ENCODE results near the gene STAC3. TPM values are rescaled to one million over a fixed set of nuclear protein-coding genes. Genes with fewer than 3 reads are reported as not detected.

STAC3 gene
- total RNA-seq, 1 donor from 2014 or later, result 6.0 TPM

DNA sequence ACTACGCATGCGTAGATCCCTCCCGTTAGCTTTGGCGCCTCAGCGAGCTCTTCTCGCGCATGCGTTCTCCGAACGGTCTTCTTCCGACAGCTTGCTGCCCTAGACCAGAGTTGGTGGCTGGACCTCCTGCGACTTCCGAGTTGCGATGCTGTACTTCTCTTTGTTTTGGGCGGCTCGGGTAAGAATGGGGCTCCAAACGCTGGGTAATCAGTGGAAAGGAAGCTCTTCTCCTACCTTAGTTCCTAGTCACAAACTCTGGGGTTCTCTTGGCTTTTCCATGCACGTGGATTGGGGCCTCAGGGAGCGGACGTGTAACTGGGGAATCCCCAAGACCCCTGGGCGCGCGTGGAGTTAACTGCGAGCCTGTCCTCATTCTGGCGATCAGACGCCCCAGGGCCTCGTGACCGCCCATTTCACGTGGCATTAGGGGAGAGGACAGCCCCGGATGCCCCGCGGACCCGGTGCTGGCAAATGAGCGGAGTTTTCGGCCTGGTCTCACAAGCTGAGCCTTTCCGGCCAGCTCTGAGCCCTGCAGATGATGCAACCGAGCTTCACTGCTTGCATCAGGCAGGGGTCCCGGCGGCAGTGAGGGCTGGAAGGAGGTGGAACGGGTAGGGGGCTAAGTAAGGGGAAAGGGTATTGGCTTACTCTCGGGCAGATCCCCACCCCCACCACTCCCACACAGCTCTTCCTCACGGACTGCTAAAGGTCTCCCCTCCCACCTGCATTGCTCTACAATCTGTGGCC lies 21.2 kb downstream of the STAC3 start, which contains the start of gene SHMT2:
Gene SHMT2, plus strand, starts transcription at position 78 of the 747 bp plus-strand sequence. Its CDS starts 68 bp downstream, at position 146.
- intact Hi-C loops (cut with DNase I), result no loop called here
- Histone ChIP-seq H3K36me3 (peaks cover 35% of the 10 kb centered on the region), H3K27me3 (peaks cover 23% of the 10 kb centered on the region), H3K9me3 (no peaks in the 10 kb centered on the region), H3K4me1 (peaks cover 33% of the 10 kb centered on the region), H3K4me3 (peak within 1 kb of the TSS; percentile 81), H3K27ac (peak within 1 kb of the TSS; percentile 82)
- ATAC-seq, result peak; percentile 74
- peak; percentile 96 for DNase-seq
- no peak for TF ChIP-seq CTCF (IDR thresholded peaks at IDR 0.05)

DNA sequence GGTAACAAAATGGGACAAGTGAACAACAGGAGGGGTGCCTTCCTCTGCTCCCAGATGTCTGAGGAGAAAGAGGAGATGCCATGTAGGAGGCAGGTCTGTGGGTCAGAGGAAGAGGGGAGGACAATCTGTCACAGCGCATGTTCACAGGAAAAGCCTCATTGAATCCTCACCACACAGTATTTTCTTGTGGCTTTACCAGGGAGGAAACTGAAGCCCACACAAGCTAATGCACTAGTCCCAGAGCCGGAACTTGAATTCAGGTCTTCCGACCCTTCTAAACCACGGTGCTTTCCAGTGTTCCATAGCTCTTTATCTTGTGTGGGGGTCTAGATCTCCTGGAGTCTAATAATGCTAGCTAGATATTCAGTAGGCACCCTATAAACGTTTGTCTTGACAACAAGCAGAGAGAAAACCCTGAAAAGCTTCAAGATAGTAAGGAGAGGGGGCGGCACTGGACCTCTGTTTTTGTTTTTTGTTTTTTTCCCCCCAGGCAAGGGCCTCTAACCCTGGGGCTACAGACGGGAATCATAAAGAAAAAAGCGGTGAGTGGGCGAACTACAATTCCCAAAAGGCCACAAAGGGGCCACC lies 21.8 kb downstream of the STAC3 start:
- Histone ChIP-seq H3K27ac (peak overlapping the region; percentile 82), H3K36me3 (peaks cover 29% of the 10 kb centered on the region), H3K9me3 (no peaks in the 10 kb centered on the region), H3K27me3 (peaks cover 30% of the 10 kb centered on the region), H3K4me3 (peak overlapping the region; percentile 81), H3K4me1 (peaks cover 33% of the 10 kb centered on the region)
- ATAC-seq, result no peak
- intact Hi-C loops (cut with DNase I), result no loop called here
- TF ChIP-seq CTCF (IDR thresholded peaks at IDR 0.05), result no peak
- DNase-seq, result no peak

DNA sequence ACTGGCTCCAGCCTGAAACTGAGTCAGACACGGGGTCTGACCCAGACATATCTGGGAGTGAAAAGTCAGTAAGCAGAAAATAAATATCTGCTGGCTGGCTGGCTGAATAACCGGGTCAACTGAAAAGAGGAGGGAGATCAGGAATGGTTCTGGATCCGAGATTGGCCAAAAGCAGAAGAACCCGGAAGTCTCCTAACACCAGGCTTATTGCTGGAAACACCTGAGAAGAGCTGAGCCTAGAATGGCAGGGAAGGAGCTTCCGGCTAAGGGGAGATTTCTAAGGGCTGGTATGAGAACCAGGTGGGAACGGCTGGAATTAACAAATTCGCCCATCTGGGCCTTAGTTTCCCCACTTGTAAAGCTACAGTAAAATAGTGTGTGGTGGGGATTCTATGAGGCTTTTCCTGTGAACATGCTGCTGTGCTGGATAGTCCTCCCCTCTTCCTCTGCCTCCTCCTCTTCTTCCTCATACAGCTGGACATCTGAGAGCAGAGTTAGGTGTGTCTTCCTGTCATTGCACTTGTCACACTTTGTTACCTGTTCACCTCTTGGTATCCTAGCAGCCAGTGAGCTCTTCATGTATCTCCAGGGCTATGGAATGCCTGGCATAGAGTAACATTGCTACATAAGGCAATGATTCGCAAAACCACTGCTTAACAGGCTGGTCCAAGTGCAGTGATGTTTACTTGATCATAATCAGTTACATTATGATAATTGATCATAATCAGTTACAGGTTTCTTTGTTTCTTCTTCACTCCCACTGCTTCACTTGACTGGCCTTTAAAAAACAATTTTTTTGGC lies 23.5 kb downstream of the STAC3 start:
- Histone ChIP-seq H3K4me1 (peaks cover 33% of the 10 kb centered on the region), H3K36me3 (peaks cover 13% of the 10 kb centered on the region), H3K27me3 (peaks cover 46% of the 10 kb centered on the region), H3K9me3 (no peaks in the 10 kb centered on the region), H3K4me3 (no peak overlapping the region), H3K27ac (no peak overlapping the region)
- intact Hi-C loops (cut with DNase I), result no loop called here
- ATAC-seq, result no peak
- DNase-seq, result no peak
- no peak for TF ChIP-seq CTCF (IDR thresholded peaks at IDR 0.05)

GRCh38 chr12:57226588-57227314 lies 24.2 kb downstream of the STAC3 start:
- H3K9me3 ChIP-seq, result no peaks in the 10 kb centered on the region
- peaks cover 33% of the 10 kb centered on the region for H3K4me1 ChIP-seq
- H3K4me3 ChIP-seq, result no peak overlapping the region
- DNase-seq (no peak), ATAC-seq (no peak)
- peaks cover 6% of the 10 kb centered on the region for H3K36me3 ChIP-seq
- no peak for TF ChIP-seq CTCF (IDR thresholded peaks at IDR 0.05)
- H3K27me3 ChIP-seq, result peaks cover 53% of the 10 kb centered on the region
- intact Hi-C loops (cut with DNase I), result no loop called here
- no peak overlapping the region for H3K27ac ChIP-seq

GRCh38 chr12:57225680-57226210 lies 25.2 kb downstream of the STAC3 start:
- intact Hi-C loops (cut with DNase I), result no loop called here
- H3K4me1 ChIP-seq, result peaks cover 26% of the 10 kb centered on the region
- no peak overlapping the region for H3K27ac ChIP-seq
- ATAC-seq, result no peak
- no peaks in the 10 kb centered on the region for H3K36me3 ChIP-seq
- H3K4me3 ChIP-seq, result no peak overlapping the region
- no peak for TF ChIP-seq CTCF (IDR thresholded peaks at IDR 0.05)
- DNase-seq, result no peak
- peaks cover 63% of the 10 kb centered on the region for H3K27me3 ChIP-seq
- no peaks in the 10 kb centered on the region for H3K9me3 ChIP-seq
